ENCODE measurements around the gene FDXR.

DNA sequence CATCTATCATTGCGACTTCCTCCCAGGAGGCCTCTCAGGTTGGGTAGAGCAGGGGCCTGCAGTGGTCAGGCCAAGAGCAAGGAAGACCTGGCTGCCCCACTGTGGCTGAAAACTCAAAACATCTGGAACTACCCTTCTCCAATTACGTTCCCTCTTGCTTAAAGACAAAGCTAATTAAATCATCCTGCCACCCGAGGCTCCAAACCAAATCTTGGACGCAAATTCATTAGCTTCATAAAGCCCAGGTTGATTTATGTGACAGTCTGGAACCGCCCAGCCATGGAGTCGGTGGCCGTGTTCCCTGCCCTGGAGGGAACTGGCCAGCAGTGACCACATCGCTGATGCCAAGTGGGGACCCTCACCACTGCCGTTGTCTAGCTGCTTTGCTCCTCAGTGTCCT lies 34.5 kb downstream of the FDXR start:
- no peak for TF ChIP-seq POLR2A (IDR thresholded peaks at IDR 0.05; ENCODE audit: low read length)
- TF ChIP-seq GATA1 (IDR thresholded peaks at IDR 0.05; ENCODE audit: low read depth, low read length) = no peak

Data from erythroblast (primary cell).